K562 (cell line): Measurements from ENCODE around the gene UTS2R.

ENCODE experiments used
- BRF1 ChIP-seq: IDR thresholded peaks from 3 replicates; pipeline ENCODE4 v1.6.1; 2011; ENCODE audit warnings: borderline replicate concordance, mild to moderate bottlenecking; ENCODE audit not compliant: insufficient read length; ENCODE audit errors: extremely low read depth
- DPF2 ChIP-seq: fragments of 450-650 bp; IDR thresholded peaks from 2 replicates; pipeline ENCODE4 v1.6.1; 2016
- GTF2F1 ChIP-seq: IDR thresholded peaks from 2 replicates; pipeline ENCODE4 v1.6.1; 2011; ENCODE audit warnings: low read depth, low read length, improper control_type of control experiment
- JUNB ChIP-seq: fragments of 450-650 bp; formaldehyde crosslinking; conservative IDR thresholded peaks from 2 replicates; pipeline ENCODE4 v1.4.0; 2020; ENCODE audit warnings: mild to moderate bottlenecking
- POU5F1 ChIP-seq: fragments of 150-350 bp; IDR thresholded peaks from 2 replicates; pipeline ENCODE4 v1.6.1; 2014; ENCODE audit warnings: borderline replicate concordance, low read length, low read depth, mild to moderate bottlenecking; ENCODE audit not compliant: partially characterized antibody
- SMAD1 ChIP-seq: fragments of 150-350 bp; IDR thresholded peaks from 2 replicates; pipeline ENCODE4 v1.6.1; 2014; ENCODE audit warnings: low read length, low read depth; ENCODE audit not compliant: partially characterized antibody
- SMC3 ChIP-seq: conservative IDR thresholded peaks from 2 replicates; pipeline ENCODE4 v1.6.1; 2011; ENCODE audit warnings: low read depth, low read length, improper control_type of control experiment; ENCODE audit not compliant: insufficient read depth
- ZNF23 ChIP-seq: fragments of 250-450 bp; sonication (Bioruptor Pico); IDR thresholded peaks from 2 replicates; pipeline ENCODE4 v1.4.0; 2020; ENCODE audit warnings: mild to moderate bottlenecking
- TF ChIP-seq, protein P1 (sequence below), 3 experiments: IDR thresholded peaks in 2 of 3; conservative IDR thresholded peaks in 1 of 3; 2 replicates each; pipeline ENCODE4 v1.5.1; 2011 to 2012; ENCODE audit warnings: low read length in 3 of 3, mild to moderate bottlenecking in 3 of 3, control low read depth in 2 of 3, improper control_type of control experiment in 1 of 3, inconsistent platforms in 1 of 3, low read depth in 1 of 3, mixed read lengths in 1 of 3, moderate library complexity in 1 of 3; ENCODE audit not compliant: insufficient read depth in 2 of 3
- TF ChIP-seq, protein P2 (sequence below): fragments of 450-650 bp; IDR thresholded peaks from 2 replicates; pipeline ENCODE4 v1.6.1; 2017; ENCODE audit warnings: antibody characterized with exemption, mild to moderate bottlenecking

- TF ChIP-seq, protein P1, sequence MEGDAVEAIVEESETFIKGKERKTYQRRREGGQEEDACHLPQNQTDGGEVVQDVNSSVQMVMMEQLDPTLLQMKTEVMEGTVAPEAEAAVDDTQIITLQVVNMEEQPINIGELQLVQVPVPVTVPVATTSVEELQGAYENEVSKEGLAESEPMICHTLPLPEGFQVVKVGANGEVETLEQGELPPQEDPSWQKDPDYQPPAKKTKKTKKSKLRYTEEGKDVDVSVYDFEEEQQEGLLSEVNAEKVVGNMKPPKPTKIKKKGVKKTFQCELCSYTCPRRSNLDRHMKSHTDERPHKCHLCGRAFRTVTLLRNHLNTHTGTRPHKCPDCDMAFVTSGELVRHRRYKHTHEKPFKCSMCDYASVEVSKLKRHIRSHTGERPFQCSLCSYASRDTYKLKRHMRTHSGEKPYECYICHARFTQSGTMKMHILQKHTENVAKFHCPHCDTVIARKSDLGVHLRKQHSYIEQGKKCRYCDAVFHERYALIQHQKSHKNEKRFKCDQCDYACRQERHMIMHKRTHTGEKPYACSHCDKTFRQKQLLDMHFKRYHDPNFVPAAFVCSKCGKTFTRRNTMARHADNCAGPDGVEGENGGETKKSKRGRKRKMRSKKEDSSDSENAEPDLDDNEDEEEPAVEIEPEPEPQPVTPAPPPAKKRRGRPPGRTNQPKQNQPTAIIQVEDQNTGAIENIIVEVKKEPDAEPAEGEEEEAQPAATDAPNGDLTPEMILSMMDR (IDR thresholded peaks at IDR 0.05 in 2 of 3, conservative IDR thresholded peaks at IDR 0.05 in 1 of 3; ENCODE audit: insufficient read depth in 2 of 3, low read depth in 1 of 3, low read length in 3 of 3) = no peak
- TF ChIP-seq BRF1 (no peak), JUNB (no peak), ZNF23 (CRISPR knock-in tag) (no peak), POU5F1 (no peak), SMC3 (no peak), GTF2F1 (no peak), SMAD1 (no peak), DPF2 (no peak)
- TF ChIP-seq, protein P2, sequence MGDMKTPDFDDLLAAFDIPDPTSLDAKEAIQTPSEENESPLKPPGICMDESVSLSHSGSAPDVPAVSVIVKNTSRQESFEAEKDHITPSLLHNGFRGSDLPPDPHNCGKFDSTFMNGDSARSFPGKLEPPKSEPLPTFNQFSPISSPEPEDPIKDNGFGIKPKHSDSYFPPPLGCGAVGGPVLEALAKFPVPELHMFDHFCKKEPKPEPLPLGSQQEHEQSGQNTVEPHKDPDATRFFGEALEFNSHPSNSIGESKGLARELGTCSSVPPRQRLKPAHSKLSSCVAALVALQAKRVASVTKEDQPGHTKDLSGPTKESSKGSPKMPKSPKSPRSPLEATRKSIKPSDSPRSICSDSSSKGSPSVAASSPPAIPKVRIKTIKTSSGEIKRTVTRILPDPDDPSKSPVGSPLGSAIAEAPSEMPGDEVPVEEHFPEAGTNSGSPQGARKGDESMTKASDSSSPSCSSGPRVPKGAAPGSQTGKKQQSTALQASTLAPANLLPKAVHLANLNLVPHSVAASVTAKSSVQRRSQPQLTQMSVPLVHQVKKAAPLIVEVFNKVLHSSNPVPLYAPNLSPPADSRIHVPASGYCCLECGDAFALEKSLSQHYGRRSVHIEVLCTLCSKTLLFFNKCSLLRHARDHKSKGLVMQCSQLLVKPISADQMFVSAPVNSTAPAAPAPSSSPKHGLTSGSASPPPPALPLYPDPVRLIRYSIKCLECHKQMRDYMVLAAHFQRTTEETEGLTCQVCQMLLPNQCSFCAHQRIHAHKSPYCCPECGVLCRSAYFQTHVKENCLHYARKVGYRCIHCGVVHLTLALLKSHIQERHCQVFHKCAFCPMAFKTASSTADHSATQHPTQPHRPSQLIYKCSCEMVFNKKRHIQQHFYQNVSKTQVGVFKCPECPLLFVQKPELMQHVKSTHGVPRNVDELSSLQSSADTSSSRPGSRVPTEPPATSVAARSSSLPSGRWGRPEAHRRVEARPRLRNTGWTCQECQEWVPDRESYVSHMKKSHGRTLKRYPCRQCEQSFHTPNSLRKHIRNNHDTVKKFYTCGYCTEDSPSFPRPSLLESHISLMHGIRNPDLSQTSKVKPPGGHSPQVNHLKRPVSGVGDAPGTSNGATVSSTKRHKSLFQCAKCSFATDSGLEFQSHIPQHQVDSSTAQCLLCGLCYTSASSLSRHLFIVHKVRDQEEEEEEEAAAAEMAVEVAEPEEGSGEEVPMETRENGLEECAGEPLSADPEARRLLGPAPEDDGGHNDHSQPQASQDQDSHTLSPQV = no peak
Observed at GRCh38 chr17:82325286-82326180, 46.0 kb upstream of the UTS2R start.
